ENCODE measurements around the gene MRPS14. TPM values are rescaled to one million over a fixed set of nuclear protein-coding genes. Genes with fewer than 3 reads are reported as not detected.
"Not testable (repeated sequence)": the region's sequence is repeated elsewhere in the genome, so short reads cannot be mapped to it uniquely, and the experiment has no call there.

MRPS14 gene
- polyA plus RNA-seq, 1 of the 3 experiments (the other 2 are of a cell fraction): 18.2 TPM

- H3K79me2 ChIP-seq (ENCODE audit: insufficient read depth): no peaks in the 10 kb centered on the region
- no peak overlapping the region for H3K4me3 ChIP-seq (ENCODE audit: low read depth in 2 of 2, low read length in 1 of 2)
- CTCF ChIA-PET: interaction anchor here (0.7 kb wide), 1 partner anchor 80 kb away, joined by 3 read pairs; no protein-coding TSS in a partner anchor
- no peaks in the 10 kb centered on the region for H3K27me3 ChIP-seq (ENCODE audit: insufficient read depth)
- no peaks in the 10 kb centered on the region for H4K20me1 ChIP-seq (ENCODE audit: insufficient read depth)
- H3K4me2 ChIP-seq: no peak overlapping the region
- H3K4me1 ChIP-seq (ENCODE audit: control insufficient read depth in 1 of 2, insufficient read depth in 2 of 2, low read depth in 1 of 2, low read length in 1 of 2): no peaks in the 10 kb centered on the region
- TF ChIP-seq USF1 (IDR thresholded peaks at IDR 0.05; ENCODE audit: borderline replicate concordance, low read depth): no peak
- no peak for TF ChIP-seq FOSL2 (IDR thresholded peaks at IDR 0.05; ENCODE audit: borderline replicate concordance, low read depth)
- no peak for TF ChIP-seq YY1 (IDR thresholded peaks at IDR 0.05; ENCODE audit: low read depth)
- no peak for TF ChIP-seq PBX3 (IDR thresholded peaks at IDR 0.05)
- no peak for TF ChIP-seq SIN3A (IDR thresholded peaks at IDR 0.05; ENCODE audit: borderline replicate concordance, low read depth, low read length)
- TF ChIP-seq RXRA (IDR thresholded peaks at IDR 0.05; ENCODE audit: borderline replicate concordance, low read depth): no peak
- TF ChIP-seq CTCF (IDR thresholded peaks at IDR 0.05): no peak
- POLR2A ChIA-PET: no interaction called here
- H2AFZ ChIP-seq (ENCODE audit: low read depth): no peak overlapping the region
- H3K9me2 ChIP-seq: no peaks in the 10 kb centered on the region
- DNase-seq: no peak
- no peaks in the 10 kb centered on the region for H3K36me3 ChIP-seq (replicated peaks in 1 of 2; ENCODE audit: control insufficient read depth in 1 of 2, insufficient read depth in 2 of 2, low read length in 1 of 2)
- H3F3A ChIP-seq (replicated peaks; ENCODE audit: insufficient read depth): no peaks in the 10 kb centered on the region
- WGBS (ENCODE audit: low lambda C conversion rate): 71% methylated on average over 19 of the region's 19 CpGs
- no peak overlapping the region for H3K9ac ChIP-seq
- no peak overlapping the region for H3K27ac ChIP-seq (ENCODE audit: low read depth in 2 of 2, low read length in 1 of 2)
- H3K9me3 ChIP-seq: no peaks in the 10 kb centered on the region
Observed at GRCh38 chr1:175045097-175045496, 21.9 kb upstream of the MRPS14 start.

GRCh38 chr1:175044591-175044990 is 21.4 kb upstream of the MRPS14 start:
- H3K9ac ChIP-seq; POLR2A ChIA-PET; DNase-seq; H3K27ac ChIP-seq (ENCODE audit: low read depth in 2 of 2, low read length in 1 of 2); H3K9me2 ChIP-seq; H3K9me3 ChIP-seq; H3K4me3 ChIP-seq (ENCODE audit: low read depth in 2 of 2, low read length in 1 of 2); CTCF ChIA-PET; H2AFZ ChIP-seq (ENCODE audit: low read depth); H3K4me1 ChIP-seq (ENCODE audit: control insufficient read depth in 1 of 2, insufficient read depth in 2 of 2, low read depth in 1 of 2, low read length in 1 of 2); H3K27me3 ChIP-seq (ENCODE audit: insufficient read depth); H3K4me2 ChIP-seq; H3K79me2 ChIP-seq (ENCODE audit: insufficient read depth); H3F3A ChIP-seq (replicated peaks; ENCODE audit: insufficient read depth); H4K20me1 ChIP-seq (ENCODE audit: insufficient read depth); H3K36me3 ChIP-seq (replicated peaks in 1 of 2; ENCODE audit: control insufficient read depth in 1 of 2, insufficient read depth in 2 of 2, low read length in 1 of 2): not testable (repeated sequence)
- 65% methylated on average over 18 of the region's 18 CpGs for WGBS (ENCODE audit: low lambda C conversion rate)

- no peak overlapping the region for H3K4me3 ChIP-seq (ENCODE audit: low read depth in 2 of 2, low read length in 1 of 2)
- H2AFZ ChIP-seq (ENCODE audit: low read depth): no peak overlapping the region
- H3K9ac ChIP-seq: no peak overlapping the region
- H3K27ac ChIP-seq (ENCODE audit: low read depth in 2 of 2, low read length in 1 of 2): no peak overlapping the region
- H3K36me3 ChIP-seq (replicated peaks in 1 of 2; ENCODE audit: control insufficient read depth in 1 of 2, insufficient read depth in 2 of 2, low read length in 1 of 2): no peaks in the 10 kb centered on the region
- H3K9me2 ChIP-seq: no peaks in the 10 kb centered on the region
- no peak for TF ChIP-seq PBX3 (IDR thresholded peaks at IDR 0.05)
- H3K79me2 ChIP-seq (ENCODE audit: insufficient read depth): no peaks in the 10 kb centered on the region
- 50% methylated on average over 17 of the region's 19 CpGs for WGBS (ENCODE audit: low lambda C conversion rate)
- H4K20me1 ChIP-seq (ENCODE audit: insufficient read depth): no peaks in the 10 kb centered on the region
- no peaks in the 10 kb centered on the region for H3K27me3 ChIP-seq (ENCODE audit: insufficient read depth)
- H3F3A ChIP-seq (replicated peaks; ENCODE audit: insufficient read depth): no peaks in the 10 kb centered on the region
- H3K4me1 ChIP-seq (ENCODE audit: control insufficient read depth in 1 of 2, insufficient read depth in 2 of 2, low read depth in 1 of 2, low read length in 1 of 2): no peaks in the 10 kb centered on the region
- no peaks in the 10 kb centered on the region for H3K9me3 ChIP-seq
- no peak for DNase-seq
- H3K4me2 ChIP-seq: no peak overlapping the region
- ChIA-PET POLR2A (no interaction called here), CTCF (no interaction called here)
Observed at GRCh38 chr1:175043824-175044223, 20.6 kb upstream of the MRPS14 start.
